ENCODE measurements around the gene CPLANE2. TPM values are rescaled to one million over a fixed set of nuclear protein-coding genes. Genes with fewer than 3 reads are reported as not detected.

CPLANE2 gene
- total RNA-seq, 4 donors from 2014 or later = 0.60 to 12.3 (median 4.3) TPM

GRCh38 chr1:16210581-16210980 is 26.4 kb downstream of the CPLANE2 start:
- TF ChIP-seq POLR2AphosphoS5 (IDR thresholded peaks at IDR 0.05) (no peak), EP300 (IDR thresholded peaks at IDR 0.05; ENCODE audit: low read depth) (no peak), POLR2A (IDR thresholded peaks at IDR 0.05) (no peak), CTCF (IDR thresholded peaks at IDR 0.05) (no peak)
- Histone ChIP-seq H3K27ac (no peak overlapping the region), H3K9me3 (no peaks in the 10 kb centered on the region), H3K4me3 (no peak overlapping the region), H3K36me3 (no peaks in the 10 kb centered on the region), H3K4me1 (peaks cover 6 to 16% (median 13%) of the 10 kb centered on the region in 4 donors), H3K27me3 (no peaks in the 10 kb centered on the region)
- in situ Hi-C loops (cut with MboI; ENCODE audit: low pct_ligation_motif_present in 1 of 4, low pct_unique_long_range_greater_than_20kb in 1 of 4, low sequenced_read_pairs in 3 of 4) = loop anchor here in 1 of 4 donors (25.0 kb wide), 1 partner anchor 152 kb away; the partner anchor contains the start of genes FBXO42 and SZRD1
- DNase-seq = no peak
- intact Hi-C loops (cut with DNase I; ENCODE audit: low total_unique reads) = no loop called here
- 59% methylated on average over 4 of the region's 4 CpGs; no CpG with 5 or more reads in 1 of the 2 donors for WGBS, 2 donors (ENCODE audit: low coverage in 1 of 2)

- Histone ChIP-seq H3K4me3 (no peak overlapping the region), H3K36me3 (no peaks in the 10 kb centered on the region), H3K9me3 (no peaks in the 10 kb centered on the region), H3K27ac (no peak overlapping the region), H3K27me3 (no peaks in the 10 kb centered on the region), H3K4me1 (peaks cover 8 to 16% (median 14%) of the 10 kb centered on the region in 4 donors)
- no peak for TF ChIP-seq CTCF (IDR thresholded peaks at IDR 0.05)
- no peak for TF ChIP-seq POLR2AphosphoS5 (IDR thresholded peaks at IDR 0.05)
- TF ChIP-seq POLR2A (IDR thresholded peaks at IDR 0.05) = no peak
- TF ChIP-seq EP300 (IDR thresholded peaks at IDR 0.05; ENCODE audit: low read depth) = no peak
- no peak for DNase-seq
- in situ Hi-C loops (cut with MboI; ENCODE audit: low pct_ligation_motif_present in 1 of 4, low pct_unique_long_range_greater_than_20kb in 1 of 4, low sequenced_read_pairs in 3 of 4) (loop anchor here in 1 of 4 donors (25.0 kb wide), 1 partner anchor 152 kb away; the partner anchor contains the start of genes FBXO42 and SZRD1), intact Hi-C loops (cut with DNase I; ENCODE audit: low total_unique reads) (loop anchor here (5.0 kb wide), 1 partner anchor 32 kb away; no protein-coding TSS in a partner anchor)
- 44% methylated on average over 10 of the region's 11 CpGs; no CpG with 5 or more reads in 1 of the 2 donors for WGBS, 2 donors (ENCODE audit: low coverage in 1 of 2)
These were observed 27.1 kb downstream of the CPLANE2 start for GRCh38 chr1:16209847-16210407.

GRCh38 chr1:16209132-16209846 is 27.7 kb downstream of the CPLANE2 start:
- H3K27ac ChIP-seq = no peak overlapping the region
- TF ChIP-seq POLR2AphosphoS5 (IDR thresholded peaks at IDR 0.05) (no peak), CTCF (IDR thresholded peaks at IDR 0.05) (no peak), POLR2A (IDR thresholded peaks at IDR 0.05) (no peak), EP300 (IDR thresholded peaks at IDR 0.05; ENCODE audit: low read depth) (no peak)
- DNase-seq = no peak
- H3K27me3 ChIP-seq = no peaks in the 10 kb centered on the region
- H3K4me3 ChIP-seq = no peak overlapping the region
- H3K36me3 ChIP-seq = no peaks in the 10 kb centered on the region
- H3K4me1 ChIP-seq = peaks cover 8 to 16% (median 14%) of the 10 kb centered on the region in 4 donors
- intact Hi-C loops (cut with DNase I; ENCODE audit: low total_unique reads) = loop anchor here (5.0 kb wide), 1 partner anchor 33 kb away; no protein-coding TSS in a partner anchor
- no peaks in the 10 kb centered on the region for H3K9me3 ChIP-seq
- 76 to 85% methylated on average over 9 of the region's 9 CpGs for WGBS, 2 donors (ENCODE audit: low coverage in 1 of 2)
- in situ Hi-C loops (cut with MboI; ENCODE audit: low pct_ligation_motif_present in 1 of 4, low pct_unique_long_range_greater_than_20kb in 1 of 4, low sequenced_read_pairs in 3 of 4) = loop anchor here in 1 of 4 donors (25.0 kb wide), 1 partner anchor 153 kb away; the partner anchor contains the start of genes FBXO42 and SZRD1

All from transverse colon (tissue), 4 donors.